HepG2 (cell line): Measurements from ENCODE around the gene RCC1. TPM values are rescaled to one million over a fixed set of nuclear protein-coding genes. Genes with fewer than 3 reads are reported as not detected.

ENCODE experiments used
- ATAC-seq: fragments of 200-7000 bp; cut with Tn5 transposase; 3 replicates; pipeline ENCODE4 v1.9.1; 2020; ENCODE audit warnings: mild to moderate bottlenecking, moderate library complexity
- BruUV-seq: library from RNA; stranded (reverse); fragments of 400-500 nt; replicated peaks from 2 replicates; lab custom pipeline; 2021; lab: Mats Ljungman, UMichigan
- CTCF ChIA-PET: fragments of 300-600 bp; formaldehyde crosslinking; extraction: SDS; loops from one replicate; lab custom pipeline; 2021; ENCODE audit warnings: low total read pairs, inconsistent platforms, low intra/inter-chr PET ratio; lab: Yijun Ruan, JAX
- POLR2A ChIA-PET: fragments of 350-600 bp; sonication (Branson Sonifier 250); formaldehyde crosslinking; loops from one replicate; lab custom pipeline; 2020; ENCODE audit warnings: antibody characterized with exemption, inconsistent platforms; lab: Yijun Ruan, JAX
- DNase-seq: peaks from one replicate; pipeline ENCODE4 v3.0.0-alpha.2; 2015; ENCODE audit warnings: low spot score
- FAIRE-seq: peaks from 3 replicates; lab custom pipeline; 2011; peaks lifted over from hg19 to GRCh38; lab: Jason Lieb, UNC
- H2AFZ ChIP-seq: one replicate; pipeline ENCODE4 v1.6.1; 2011; ENCODE audit warnings: low read length, inconsistent platforms
- H3K27ac ChIP-seq: fragments of 300-600 bp; 3 replicates; pipeline ENCODE4 v1.8.0; 2011; ENCODE audit warnings: mixed run types, mild to moderate bottlenecking, mixed read lengths, low read length, inconsistent platforms; ENCODE audit not compliant: insufficient read depth; ENCODE audit errors: extremely low read length
- H3K27me3 ChIP-seq, 2 experiments: fragments of 200-600 bp in 1 of 2; 2 replicates in 1 of 2; 3 replicates in 1 of 2; pipeline versions ENCODE4 v1.6.0 to v1.8.0; 2011; ENCODE audit warnings: low read length in 2 of 2, mild to moderate bottlenecking in 2 of 2, moderate library complexity in 2 of 2, inconsistent platforms in 1 of 2; ENCODE audit not compliant: insufficient read depth in 2 of 2, control insufficient read depth in 1 of 2
- H3K36me3 ChIP-seq, 2 experiments: fragments of 200-600 bp in 1 of 2; replicated peaks in 1 of 2; 2 replicates in 1 of 2; 3 replicates in 1 of 2; pipeline versions ENCODE4 v1.5.1 to v1.8.0; 2011; ENCODE audit warnings: low read length in 2 of 2, inconsistent platforms in 1 of 2; ENCODE audit not compliant: insufficient read depth in 2 of 2, control insufficient read depth in 1 of 2
- H3K4me1 ChIP-seq: 2 replicates; pipeline ENCODE4 v1.5.1; 2012; ENCODE audit warnings: low read length, inconsistent platforms; ENCODE audit not compliant: insufficient read depth
- H3K4me2 ChIP-seq: 2 replicates; pipeline ENCODE4 v1.6.0; 2011; ENCODE audit warnings: low read depth, low read length, inconsistent platforms
- H3K4me3 ChIP-seq, 3 experiments: fragments of 200-600 bp in 1 of 3; sonication (generic), shearing (Covaris generic) in 1 of 3; replicated peaks in 1 of 3; 2 replicates each; pipeline ENCODE4 v1.5.1; 2011 to 2016; ENCODE audit warnings: low read length in 3 of 3, inconsistent platforms in 2 of 3, low read depth in 2 of 3, mild to moderate bottlenecking in 2 of 3, control low read depth in 1 of 3, mixed read lengths in 1 of 3; ENCODE audit not compliant: insufficient read depth in 1 of 3
- H3K79me2 ChIP-seq: one replicate; pipeline ENCODE4 v1.6.1; 2011; ENCODE audit warnings: low read length, inconsistent platforms; ENCODE audit not compliant: insufficient read depth
- H3K9ac ChIP-seq: 2 replicates; pipeline ENCODE4 v1.6.0; 2011; ENCODE audit warnings: mild to moderate bottlenecking, low read depth, low read length, inconsistent platforms; ENCODE audit not compliant: insufficient read depth
- H3K9me3 ChIP-seq: 2 replicates; pipeline ENCODE4 v1.5.1; 2012; ENCODE audit warnings: mild to moderate bottlenecking, low read length
- H4K20me1 ChIP-seq: 2 replicates; pipeline ENCODE4 v1.6.0; 2011; ENCODE audit warnings: inconsistent platforms, mild to moderate bottlenecking, low read length, moderate library complexity; ENCODE audit not compliant: insufficient read depth
- ELF3 ChIP-seq: IDR thresholded peaks from 2 replicates; pipeline ENCODE4 v1.6.1; 2016; ENCODE audit warnings: missing genetic modification reagents, missing compliant biosample characterization
- KLF12 ChIP-seq: sonication (generic); formaldehyde crosslinking; IDR thresholded peaks from 2 replicates; pipeline ENCODE4 v1.4.0; 2020; ENCODE audit warnings: missing genetic modification reagents, borderline replicate concordance
- NCOA1 ChIP-seq: sonication (generic); formaldehyde crosslinking; IDR thresholded peaks from 2 replicates; pipeline ENCODE4 v1.9.0; 2021; ENCODE audit warnings: missing genetic modification reagents
- NFIB ChIP-seq: sonication (generic); formaldehyde crosslinking; IDR thresholded peaks from 2 replicates; pipeline ENCODE4 v1.9.0; 2021; ENCODE audit warnings: missing genetic modification reagents, mild to moderate bottlenecking, borderline replicate concordance
- POLR2AphosphoS5 ChIP-seq: IDR thresholded peaks from 2 replicates; pipeline ENCODE4 v1.6.1; 2012; ENCODE audit warnings: low read depth, low read length
- PRDM10 ChIP-seq: sonication (generic); formaldehyde crosslinking; IDR thresholded peaks from 2 replicates; pipeline ENCODE4 v1.4.0; 2020; ENCODE audit warnings: low read depth, missing genetic modification reagents
- ZNF17 ChIP-seq: sonication (generic); formaldehyde crosslinking; IDR thresholded peaks from 2 replicates; pipeline ENCODE4 v1.5.0; 2020; ENCODE audit warnings: mild to moderate bottlenecking, missing genetic modification reagents
- ZNF407 ChIP-seq: sonication (generic); formaldehyde crosslinking; IDR thresholded peaks from one replicate; pipeline ENCODE4 v1.5.1; 2020; ENCODE audit warnings: mild to moderate bottlenecking, missing genetic modification reagents; ENCODE audit errors: not compliant biosample characterization
- ZNF746 ChIP-seq: sonication (generic); formaldehyde crosslinking; IDR thresholded peaks from 2 replicates; pipeline ENCODE4 v1.8.0; 2022; ENCODE audit warnings: mild to moderate bottlenecking, missing genetic modification reagents
- ZSCAN22 ChIP-seq: sonication (generic); formaldehyde crosslinking; IDR thresholded peaks from 2 replicates; pipeline ENCODE4 v1.4.0; 2020; ENCODE audit warnings: mild to moderate bottlenecking, missing genetic modification reagents
- WGBS: methylation state at CpG from one replicate; pipeline ENCODE4 v1.1.6; 2017; ENCODE audit warnings: low lambda C conversion rate; 5-methylcytosine and 5-hydroxymethylcytosine counted together
- in situ Hi-C: cut with HindIII; loops from 2 replicates; pipeline ENCODE4 v1.10.0; 2017; ENCODE audit warnings: low pct_unique_long_range_greater_than_20kb; ENCODE audit not compliant: extremely low pct_ligation_motif_present
- intact Hi-C: fragments of 100-400 bp; cut with micrococcal nuclease; formaldehyde crosslinking; loops from one replicate; pipeline ENCODE4 v1.10.0; 2022; ENCODE audit not compliant: unreplicated experiment
- polyA plus RNA-seq, 8 experiments: library from polyadenylated mRNA; depleted of rRNA in 3 of 8; stranded (reverse) in 7 of 8; unstranded in 1 of 8; fragments of >200 nt; fragmentation: Illumina TruSeq in 4 of 8; extraction: Trizol in 4 of 8; gene quantifications; 2 replicates each; pipeline versions ENCODE4 v1.2.1 to v1.2.3, GENCODE V29; 2011 to 2016; ENCODE audit warnings: low read depth in 4 of 8, missing spikeins in 1 of 8, mixed read lengths in 1 of 8; ENCODE audit not compliant: insufficient read depth in 1 of 8
- total RNA-seq, 5 experiments: library from RNA; depleted of rRNA; stranded (reverse); fragments of >200 nt; fragmentation: Illumina TruSeq; extraction: Trizol; gene quantifications; 2 replicates each; pipeline ENCODE4 v1.2.3, GENCODE V29; 2016; ENCODE audit warnings: low read depth in 1 of 5

Gene RCC1
- total and polyA plus RNA-seq, 2 of the 13 experiments (the other 11 are each of a cell fraction or from before 2014, with no cell fraction given) = 47.2 to 80.8 TPM

GRCh38 chr1:28519946-28520725, 14.3 kb downstream of the RCC1 start:
- ATAC-seq (no peak), FAIRE-seq (no peak), DNase-seq (no peak)
- Histone ChIP-seq H3K4me2 (peak overlapping the region; percentile 45), H3K9ac (0 out of 2 replicates have a peak overlapping the region, but pooled peaks have one; percentile 4), H3K4me3 (no peak overlapping the region), H3K9me3 (no peaks in the 10 kb centered on the region), H3K27me3 (no peaks in the 10 kb centered on the region), H3K27ac (no peak overlapping the region), H4K20me1 (peaks cover 22% of the 10 kb centered on the region), H2AFZ (no peak overlapping the region), H3K79me2 (peaks cover 53% of the 10 kb centered on the region), H3K36me3 (peaks cover 2 to 16% of the 10 kb centered on the region in 2 experiments), H3K4me1 (peaks cover 49% of the 10 kb centered on the region)
- ChIA-PET CTCF (no interaction called here), POLR2A (interaction anchor here (0.8 kb wide), 1 partner anchor 61 kb away, joined by 4 read pairs; no protein-coding TSS in a partner anchor)
- intact Hi-C loops = loop anchor here (5.0 to 10.0 kb wide), 2 partner anchors 132 to 355 kb away; no protein-coding TSS in a partner anchor
- 90% methylated on average over 8 of the region's 10 CpGs for WGBS
- in situ Hi-C loops = loop anchor here (5.0 kb wide), 1 partner anchor 82 kb away; no protein-coding TSS in a partner anchor
- BruUV-seq = no TSS peak
- TF ChIP-seq ZSCAN22 (CRISPR knock-in tag) = no peak
- no peak for TF ChIP-seq PRDM10
- TF ChIP-seq ZNF407 = no peak
- no peak for TF ChIP-seq POLR2AphosphoS5
- no peak for TF ChIP-seq KLF12 (CRISPR knock-in tag)
- TF ChIP-seq ELF3 (CRISPR knock-in tag) = no peak
- TF ChIP-seq ZNF17 (CRISPR knock-in tag) = no peak
- no peak for TF ChIP-seq NFIB (CRISPR knock-in tag)
- no peak for TF ChIP-seq ZNF746 (CRISPR knock-in tag)
- TF ChIP-seq NCOA1 (CRISPR knock-in tag) = no peak
